GM15510 (cell line): ENCODE results near the gene DHX57.

Source experiments
- POLR2A ChIP-seq: IDR thresholded peaks from 3 replicates; pipeline ENCODE4 v1.6.1; 2011; ENCODE audit warnings: borderline replicate concordance; ENCODE audit not compliant: insufficient read length; ENCODE audit errors: extremely low read depth

DHX57 gene, protein sequence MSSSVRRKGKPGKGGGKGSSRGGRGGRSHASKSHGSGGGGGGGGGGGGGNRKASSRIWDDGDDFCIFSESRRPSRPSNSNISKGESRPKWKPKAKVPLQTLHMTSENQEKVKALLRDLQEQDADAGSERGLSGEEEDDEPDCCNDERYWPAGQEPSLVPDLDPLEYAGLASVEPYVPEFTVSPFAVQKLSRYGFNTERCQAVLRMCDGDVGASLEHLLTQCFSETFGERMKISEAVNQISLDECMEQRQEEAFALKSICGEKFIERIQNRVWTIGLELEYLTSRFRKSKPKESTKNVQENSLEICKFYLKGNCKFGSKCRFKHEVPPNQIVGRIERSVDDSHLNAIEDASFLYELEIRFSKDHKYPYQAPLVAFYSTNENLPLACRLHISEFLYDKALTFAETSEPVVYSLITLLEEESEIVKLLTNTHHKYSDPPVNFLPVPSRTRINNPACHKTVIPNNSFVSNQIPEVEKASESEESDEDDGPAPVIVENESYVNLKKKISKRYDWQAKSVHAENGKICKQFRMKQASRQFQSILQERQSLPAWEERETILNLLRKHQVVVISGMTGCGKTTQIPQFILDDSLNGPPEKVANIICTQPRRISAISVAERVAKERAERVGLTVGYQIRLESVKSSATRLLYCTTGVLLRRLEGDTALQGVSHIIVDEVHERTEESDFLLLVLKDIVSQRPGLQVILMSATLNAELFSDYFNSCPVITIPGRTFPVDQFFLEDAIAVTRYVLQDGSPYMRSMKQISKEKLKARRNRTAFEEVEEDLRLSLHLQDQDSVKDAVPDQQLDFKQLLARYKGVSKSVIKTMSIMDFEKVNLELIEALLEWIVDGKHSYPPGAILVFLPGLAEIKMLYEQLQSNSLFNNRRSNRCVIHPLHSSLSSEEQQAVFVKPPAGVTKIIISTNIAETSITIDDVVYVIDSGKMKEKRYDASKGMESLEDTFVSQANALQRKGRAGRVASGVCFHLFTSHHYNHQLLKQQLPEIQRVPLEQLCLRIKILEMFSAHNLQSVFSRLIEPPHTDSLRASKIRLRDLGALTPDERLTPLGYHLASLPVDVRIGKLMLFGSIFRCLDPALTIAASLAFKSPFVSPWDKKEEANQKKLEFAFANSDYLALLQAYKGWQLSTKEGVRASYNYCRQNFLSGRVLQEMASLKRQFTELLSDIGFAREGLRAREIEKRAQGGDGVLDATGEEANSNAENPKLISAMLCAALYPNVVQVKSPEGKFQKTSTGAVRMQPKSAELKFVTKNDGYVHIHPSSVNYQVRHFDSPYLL (N-terminal part only)

DNA sequence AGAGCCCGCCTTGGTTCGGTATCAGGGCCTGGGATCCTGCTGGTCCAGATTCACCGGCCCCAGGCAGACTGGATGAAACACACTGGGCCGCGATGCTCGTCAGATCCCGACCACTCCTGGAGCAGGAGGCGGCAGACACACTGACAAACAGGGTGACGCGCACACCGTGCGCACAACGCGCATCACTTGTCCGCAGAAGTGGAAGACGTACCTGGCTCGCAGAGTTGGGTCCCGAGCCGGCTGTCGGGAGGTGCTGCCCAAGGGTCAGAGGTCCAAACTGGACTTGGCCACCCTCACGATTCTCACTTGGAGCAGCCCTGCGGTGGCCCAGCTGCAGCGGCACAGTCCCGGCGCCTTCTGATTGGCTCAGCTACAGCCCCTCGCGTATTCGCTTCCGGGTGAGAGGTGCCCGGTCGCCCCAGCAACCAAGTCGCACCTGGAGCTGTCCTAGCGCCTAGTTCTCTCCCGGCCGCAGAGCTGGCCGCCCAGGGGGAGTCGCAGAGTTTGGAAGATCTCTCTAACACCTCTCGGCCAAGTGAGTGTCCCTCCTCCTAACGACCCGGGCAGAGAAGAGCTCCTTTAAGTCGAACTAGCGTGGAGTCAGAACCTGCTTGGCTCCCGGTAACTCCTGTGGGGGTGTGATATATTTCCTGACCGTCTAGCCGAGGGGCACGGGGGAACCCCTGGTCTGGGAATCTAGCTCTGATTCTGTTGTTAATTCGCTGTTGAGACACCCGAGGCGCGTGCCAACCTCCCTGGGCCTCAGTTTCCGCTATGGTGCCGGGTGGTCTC is at the start of gene DHX57, which contains the start of gene MORN2:
Gene DHX57 (minus strand): TSS at position 359 of the 792 bp plus-strand sequence. CDS start 7,529 bp downstream, outside the sequence.
Gene MORN2 (plus strand): TSS at position 401 of the 792 bp plus-strand sequence.
- peak; percentile 61 for TF ChIP-seq POLR2A

DNA sequence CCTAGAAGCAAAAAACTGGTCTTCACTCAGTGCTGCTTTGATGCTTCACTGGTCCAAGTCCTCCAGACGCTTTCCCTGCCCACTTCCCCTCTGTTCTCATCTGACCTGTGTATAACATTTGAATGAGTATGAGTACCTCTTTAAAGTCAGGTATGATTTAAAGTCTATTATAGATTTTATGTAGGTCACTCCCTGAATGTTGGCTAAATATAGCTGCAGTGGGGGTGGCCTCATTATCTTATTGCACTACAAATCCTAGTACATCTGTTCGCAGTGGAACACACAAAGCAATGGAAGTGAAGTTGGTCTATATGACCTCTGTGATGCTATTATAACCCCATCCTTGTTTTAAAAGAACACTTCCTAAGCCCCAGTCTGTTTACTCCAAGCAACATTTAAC is 47.2 kb upstream of the DHX57 start:
- no peak for TF ChIP-seq POLR2A

DNA sequence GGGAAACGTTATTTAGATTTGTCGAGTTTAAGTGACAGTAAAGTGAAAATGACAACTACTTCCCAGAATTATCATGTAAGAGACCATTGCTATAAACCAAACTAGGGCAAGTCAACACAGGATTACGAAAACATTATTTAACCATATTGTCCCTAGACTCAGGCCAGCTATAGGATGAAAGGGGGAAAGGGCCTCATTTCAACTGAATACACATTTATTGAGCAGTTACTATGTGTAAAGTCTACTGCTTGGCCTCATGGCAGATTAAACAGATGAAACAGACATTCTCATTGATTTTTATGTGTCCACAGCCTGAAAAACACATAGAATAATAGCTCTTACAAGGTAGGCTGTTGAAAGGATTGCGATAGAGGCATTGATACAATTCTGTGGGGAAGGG is 46.7 kb upstream of the DHX57 start:
- no peak for TF ChIP-seq POLR2A

DNA sequence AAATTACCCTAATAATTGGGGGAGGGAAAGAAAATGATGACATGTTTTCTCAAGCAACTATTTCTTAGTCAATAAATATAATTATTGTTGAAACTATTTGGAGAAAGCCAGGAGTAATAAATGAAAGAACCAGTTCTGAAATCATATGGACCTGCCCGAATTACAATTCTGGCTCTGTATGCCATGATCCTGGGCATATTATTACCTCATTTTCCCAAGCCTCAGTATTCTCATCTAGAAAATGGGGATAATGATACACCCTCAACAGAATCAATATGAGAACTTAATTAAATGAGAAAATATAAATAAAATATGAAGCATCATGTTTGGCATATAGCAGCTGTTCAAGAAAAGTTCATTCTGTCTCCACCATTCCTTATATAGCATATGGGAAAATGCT is 36.9 kb upstream of the DHX57 start:
- no peak for TF ChIP-seq POLR2A

DNA sequence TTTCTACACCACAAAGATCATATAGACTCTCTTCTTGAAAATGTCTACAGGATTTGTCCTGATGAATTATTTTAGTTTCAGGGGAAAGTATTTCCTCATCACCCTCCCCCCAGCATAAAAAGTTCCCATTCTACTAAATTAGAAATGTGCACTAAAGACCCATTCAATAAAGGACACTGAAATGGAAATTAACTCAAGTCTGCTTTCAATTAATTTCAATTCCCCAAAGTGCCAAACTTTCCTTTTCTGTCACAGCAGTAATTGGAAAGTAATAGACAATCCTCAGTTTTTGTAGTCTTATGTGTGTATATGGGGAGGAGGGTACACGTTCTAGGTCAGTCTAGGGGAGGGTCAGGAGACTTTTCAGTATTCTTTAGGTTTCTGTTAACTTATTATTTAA is 35.5 kb upstream of the DHX57 start:
- no peak for TF ChIP-seq POLR2A

DNA sequence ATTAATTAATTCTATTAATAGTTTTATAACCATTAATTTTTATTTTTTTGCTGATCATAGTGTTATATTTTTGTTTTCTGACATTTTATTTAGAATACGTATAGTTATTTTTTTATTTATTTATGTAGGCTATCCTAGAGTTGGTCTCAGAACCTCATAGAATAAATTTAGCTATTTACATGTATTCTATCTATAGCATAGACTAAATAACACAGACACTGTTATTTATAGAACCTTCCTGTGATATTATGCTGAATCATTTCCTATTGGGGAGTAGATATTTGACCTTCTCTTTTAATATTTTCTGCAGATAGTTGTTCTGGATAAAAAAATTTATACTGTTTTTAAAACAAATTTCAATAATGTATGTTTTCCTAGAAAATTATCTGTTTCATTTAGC is 34.1 kb upstream of the DHX57 start:
- no peak for TF ChIP-seq POLR2A

DNA sequence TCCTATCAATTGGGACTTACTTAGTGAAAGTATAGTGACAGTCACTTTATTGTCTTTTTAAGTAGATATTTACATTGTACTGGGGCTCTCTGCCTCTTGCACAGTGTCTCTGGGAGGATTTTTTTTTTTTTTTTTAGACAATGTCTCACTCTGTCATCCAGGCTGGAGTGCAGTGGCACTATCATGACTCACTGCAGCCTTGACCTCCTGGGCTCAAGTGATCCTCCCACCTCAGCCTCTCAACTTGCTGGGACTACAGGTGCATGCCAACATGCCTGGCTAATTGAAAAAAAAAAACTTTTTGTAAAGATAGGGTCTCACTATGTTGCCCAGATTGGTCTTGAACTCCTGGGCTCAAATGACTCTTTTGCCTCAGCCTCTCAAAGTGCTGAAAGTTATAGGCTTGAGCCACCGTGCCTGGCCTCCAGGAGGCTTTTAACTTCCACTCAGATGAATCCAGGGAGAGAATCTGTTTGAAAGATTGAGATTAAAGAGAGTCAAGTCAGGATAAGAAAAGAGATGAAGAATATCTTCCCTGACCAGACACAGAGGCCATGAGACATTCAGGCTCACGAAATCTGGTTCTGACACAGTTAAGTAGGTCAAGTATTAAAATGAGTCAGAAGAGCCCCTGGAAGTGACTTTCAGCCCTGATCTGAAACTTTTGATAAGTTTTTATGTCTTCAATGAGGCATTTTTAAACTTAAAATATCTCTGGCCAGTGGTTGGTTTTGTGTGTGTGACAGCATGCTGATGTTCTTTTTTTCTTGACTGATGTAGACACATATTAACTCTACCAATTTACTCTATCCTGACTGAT is 32.2 kb upstream of the DHX57 start:
- no peak for TF ChIP-seq POLR2A

DNA sequence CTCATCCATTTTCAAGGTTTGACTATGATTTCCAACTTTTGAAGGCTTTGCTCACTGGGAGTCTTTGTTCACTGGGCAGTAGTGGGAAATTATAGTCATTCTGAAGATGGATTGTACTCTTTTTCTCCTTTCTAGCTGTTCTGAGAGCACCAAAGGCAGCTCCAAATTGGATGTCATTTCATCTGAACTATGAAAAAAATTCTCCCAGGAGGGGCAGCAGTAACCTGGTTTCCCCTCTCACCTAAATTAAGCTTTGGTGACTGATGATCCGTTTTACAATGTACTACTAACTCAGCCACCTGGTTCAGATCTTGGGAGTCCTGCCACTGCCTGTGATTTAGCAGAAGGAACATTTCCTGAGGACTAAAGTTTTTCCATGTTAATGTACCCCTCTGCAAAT is 31.5 kb upstream of the DHX57 start:
- no peak for TF ChIP-seq POLR2A

DNA sequence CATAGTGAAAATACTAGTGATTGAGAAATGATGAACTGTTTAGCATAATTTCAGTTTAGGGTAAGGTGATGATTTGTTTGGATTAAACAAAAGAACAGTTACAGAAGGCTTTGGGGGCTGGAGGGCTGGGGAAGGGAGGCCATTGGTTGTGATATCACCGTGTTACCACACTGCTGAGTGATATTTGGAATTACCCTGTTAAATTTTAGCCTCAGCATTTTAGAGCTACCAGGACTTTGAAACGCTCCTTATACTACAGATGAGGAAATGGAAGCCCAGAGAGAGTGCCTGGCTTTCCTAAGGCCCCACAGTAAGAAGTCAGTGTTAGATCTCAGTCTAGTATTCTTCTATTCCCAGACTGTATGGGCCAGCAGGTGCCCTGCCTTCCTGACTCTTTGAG is 29.5 kb upstream of the DHX57 start:
- TF ChIP-seq POLR2A = no peak

DNA sequence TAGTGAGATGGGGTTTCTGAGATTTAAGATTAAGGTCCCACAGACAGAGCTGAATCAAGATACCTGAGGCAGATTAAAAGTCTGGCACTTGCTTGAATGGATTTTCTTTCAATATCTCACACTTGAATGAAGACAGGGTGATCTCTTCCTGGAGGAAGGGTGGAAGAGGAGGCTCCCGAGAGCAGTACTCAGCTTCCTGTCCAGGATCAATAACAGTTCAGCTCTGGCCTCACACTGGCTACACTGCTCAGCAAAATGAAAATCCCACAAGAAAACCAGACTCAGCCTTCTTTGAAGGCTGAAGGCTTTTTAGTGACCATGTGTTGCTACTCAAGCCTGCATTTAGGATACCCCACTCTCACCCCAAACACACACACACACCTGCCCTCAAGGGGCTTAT is 25.0 kb upstream of the DHX57 start:
- no peak for TF ChIP-seq POLR2A

DNA sequence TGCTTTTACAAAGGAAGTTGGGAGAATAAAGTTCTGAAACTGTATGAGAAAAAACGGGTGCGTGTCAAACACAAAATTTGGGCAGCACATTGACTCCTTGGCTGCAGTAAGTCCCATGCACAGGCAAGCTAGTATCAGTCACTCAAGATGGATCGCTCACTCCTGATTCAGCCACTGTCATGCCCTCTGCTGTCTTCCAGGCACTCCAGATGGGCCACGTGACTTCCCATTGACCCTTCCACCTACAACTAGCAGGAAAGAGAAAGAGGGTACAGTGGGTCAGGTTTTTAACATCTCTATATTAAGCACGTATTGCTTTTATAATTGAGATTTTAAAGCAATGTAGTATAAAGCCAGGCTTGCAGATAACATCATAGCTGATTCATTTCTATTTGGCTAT is 22.5 kb upstream of the DHX57 start:
- no peak for TF ChIP-seq POLR2A

DNA sequence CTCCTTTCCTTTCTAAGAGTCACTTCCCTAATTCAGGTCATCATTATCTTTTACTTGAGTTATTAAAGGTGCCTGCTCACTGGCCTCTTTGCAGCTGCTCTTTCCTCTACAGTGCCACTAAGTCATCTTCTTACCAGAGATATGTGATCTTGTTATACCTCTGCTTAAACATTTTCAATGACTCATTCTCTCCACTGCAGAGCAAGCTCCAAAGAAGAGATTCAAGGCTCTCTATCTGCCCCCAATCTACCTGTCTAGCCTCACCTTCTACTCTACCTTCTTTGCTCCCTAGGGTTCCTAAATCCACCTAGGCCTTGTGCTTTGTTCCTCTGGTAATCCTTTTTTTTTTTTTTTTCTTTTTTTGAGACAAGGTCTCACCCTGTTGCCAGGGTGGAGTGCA is 17.1 kb upstream of the DHX57 start:
- no peak for TF ChIP-seq POLR2A

DNA sequence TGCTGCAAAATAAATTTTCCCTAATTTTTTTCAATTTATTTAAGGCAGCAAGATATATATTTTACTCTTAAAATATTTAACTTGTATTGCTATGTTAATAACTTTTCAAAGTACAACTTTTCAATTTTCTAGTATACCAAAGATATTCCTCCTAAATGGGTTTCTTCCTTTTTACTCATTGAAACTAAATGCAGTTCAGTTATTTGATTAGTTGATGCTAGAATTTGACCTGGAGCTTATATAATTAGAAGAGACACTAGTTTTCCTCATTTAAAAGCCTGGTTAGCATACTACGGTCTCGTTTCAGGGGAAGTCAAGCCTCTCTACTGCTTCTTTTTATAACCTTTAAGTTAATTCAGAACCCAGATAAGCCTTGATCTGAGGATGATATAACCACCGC is 13.8 kb upstream of the DHX57 start, which contains the start of gene ARHGEF33:
Gene ARHGEF33 (plus strand): TSS at position 301 of the 400 bp plus-strand sequence. CDS start 29,573 bp downstream, outside the sequence.
- no peak for TF ChIP-seq POLR2A
